Endothelial cell of umbilical vein (primary cell): Measurements from ENCODE around the gene TRAPPC11. TPM values are rescaled to one million over a fixed set of nuclear protein-coding genes. Genes with fewer than 3 reads are reported as not detected.

Experiments
- BruUV-seq: library from RNA; stranded (reverse); fragments of 400-500 nt; replicated peaks from 2 replicates; lab custom pipeline; 2021; lab: Mats Ljungman, UMichigan
- CTCF ChIA-PET: fragments of 300-600, 350-600 bp; sonication (Branson Sonifier 250); formaldehyde crosslinking; loops from one replicate; lab custom pipeline; 2021; ENCODE audit warnings: antibody characterized with exemption, inconsistent platforms; lab: Charles Lee
- POLR2A ChIA-PET: fragments of 300-600, 350-600 bp; sonication (Branson Sonifier 250); formaldehyde crosslinking; loops from one replicate; lab custom pipeline; 2021; ENCODE audit warnings: antibody characterized with exemption, inconsistent platforms; lab: Charles Lee
- DNase-seq: peaks from one replicate; pipeline ENCODE4 v3.0.0-alpha.2; 2011; ENCODE audit warnings: low read depth, low spot score
- FAIRE-seq: peaks from 2 replicates; lab custom pipeline; 2011; peaks lifted over from hg19 to GRCh38; lab: Jason Lieb, UNC
- H2AFZ ChIP-seq: 2 replicates; pipeline ENCODE4 v1.6.0; 2012; ENCODE audit warnings: low read depth, low read length, control low read depth, inconsistent platforms
- H3K27ac ChIP-seq: 2 replicates; pipeline ENCODE4 v1.5.1; 2011; ENCODE audit warnings: low read depth, mild to moderate bottlenecking, control low read depth, low read length, moderate library complexity; ENCODE audit not compliant: insufficient read depth
- H3K27me3 ChIP-seq, 2 experiments: 2 replicates each; pipeline versions ENCODE4 v1.6.0 to v1.6.1; 2011; ENCODE audit warnings: low read length in 2 of 2, mixed read lengths in 1 of 2; ENCODE audit not compliant: control insufficient read depth in 2 of 2, insufficient read depth in 2 of 2
- H3K36me3 ChIP-seq, 2 experiments: 2 replicates in 1 of 2; 3 replicates in 1 of 2; pipeline ENCODE4 v1.5.1; 2011; ENCODE audit warnings: low read length in 2 of 2, mild to moderate bottlenecking in 1 of 2, moderate library complexity in 1 of 2; ENCODE audit not compliant: control insufficient read depth in 2 of 2, insufficient read depth in 2 of 2; ENCODE audit errors: extremely low read depth in 1 of 2
- H3K4me1 ChIP-seq: 3 replicates; pipeline ENCODE4 v1.5.1; 2011; ENCODE audit warnings: mild to moderate bottlenecking, low read length; ENCODE audit not compliant: control insufficient read depth, insufficient read depth; ENCODE audit errors: extremely low read depth
- H3K4me2 ChIP-seq: 2 replicates; pipeline ENCODE4 v1.6.1; 2011; ENCODE audit warnings: low read length, control low read depth, mixed read lengths; ENCODE audit not compliant: insufficient read depth
- H3K4me3 ChIP-seq, 3 experiments: fragments of 200-600 bp in 1 of 3; sonication (generic), shearing (Covaris generic) in 1 of 3; replicated peaks in 1 of 3; 2 replicates each; pipeline ENCODE4 v1.5.1; 2011 to 2016; ENCODE audit warnings: control low read depth in 3 of 3, low read length in 3 of 3, mild to moderate bottlenecking in 2 of 3, inconsistent platforms in 1 of 3, low read depth in 1 of 3, moderate library complexity in 1 of 3; ENCODE audit not compliant: insufficient read depth in 1 of 3
- H3K79me2 ChIP-seq: 2 replicates; pipeline ENCODE4 v1.6.0; 2012; ENCODE audit warnings: low read length, inconsistent platforms; ENCODE audit not compliant: control insufficient read depth, insufficient read depth
- H3K9ac ChIP-seq: replicated peaks from 2 replicates; pipeline ENCODE3; 2011; ENCODE audit warnings: low read length, control low read depth; ENCODE audit not compliant: insufficient read depth; ENCODE audit errors: extremely low read depth
- H3K9me1 ChIP-seq: replicated peaks from 3 replicates; pipeline ENCODE4 v1.6.0; 2011; ENCODE audit warnings: mild to moderate bottlenecking, low read length; ENCODE audit not compliant: control insufficient read depth, insufficient read depth; ENCODE audit errors: extremely low read depth
- H3K9me3 ChIP-seq: replicated peaks from 2 replicates; pipeline ENCODE4 v1.5.1; 2012; ENCODE audit warnings: low read length, inconsistent platforms; ENCODE audit not compliant: control insufficient read depth, insufficient read depth
- H4K20me1 ChIP-seq: replicated peaks from 2 replicates; pipeline ENCODE3; 2011; ENCODE audit warnings: mild to moderate bottlenecking, low read length; ENCODE audit not compliant: control insufficient read depth, insufficient read depth; ENCODE audit errors: extremely low read depth
- CTCF ChIP-seq, 2 donors: IDR thresholded peaks; 1 replicate in 1 of 2; 2 replicates in 1 of 2; pipeline ENCODE4 v1.5.1; 2011; ENCODE audit warnings: low read length in 2 of 2, mild to moderate bottlenecking in 2 of 2, moderate library complexity in 2 of 2, control low read depth in 1 of 2, inconsistent platforms in 1 of 2, low read depth in 1 of 2; ENCODE audit not compliant: insufficient read depth in 1 of 2; ENCODE audit errors: extremely low read depth in 1 of 2
- EZH2 ChIP-seq: IDR thresholded peaks from 2 replicates; pipeline ENCODE4 v1.6.1; 2012; ENCODE audit warnings: borderline replicate concordance, low read depth, mild to moderate bottlenecking, moderate library complexity, low read length, inconsistent platforms; ENCODE audit not compliant: severe bottlenecking
- FOS ChIP-seq: IDR thresholded peaks from 2 replicates; pipeline ENCODE4 v1.6.1; 2011; ENCODE audit warnings: mild to moderate bottlenecking, low read length, moderate library complexity, borderline replicate concordance; ENCODE audit not compliant: insufficient read depth
- GATA2 ChIP-seq: IDR thresholded peaks from 2 replicates; pipeline ENCODE4 v1.7.0; 2011; ENCODE audit warnings: low read depth, mild to moderate bottlenecking, moderate library complexity, mixed read lengths, low read length; ENCODE audit not compliant: insufficient read length, insufficient read depth
- JUN ChIP-seq: IDR thresholded peaks from 2 replicates; pipeline ENCODE4 v1.6.1; 2011; ENCODE audit warnings: borderline replicate concordance, low read depth; ENCODE audit not compliant: insufficient read length, insufficient read depth
- MAX ChIP-seq: IDR thresholded peaks from 2 replicates; pipeline ENCODE4 v1.6.1; 2011; ENCODE audit not compliant: insufficient read depth, insufficient read length
- MYC ChIP-seq: IDR thresholded peaks from one replicate; pipeline ENCODE4 v1.6.1; 2011; ENCODE audit warnings: mild to moderate bottlenecking, low read depth, low read length
- POLR2A ChIP-seq: IDR thresholded peaks from 2 replicates; pipeline ENCODE4 v1.6.1; 2012; ENCODE audit warnings: low read depth, mild to moderate bottlenecking, control low read depth, low read length
- POLR2AphosphoS5 ChIP-seq: IDR thresholded peaks from 2 replicates; pipeline ENCODE4 v1.6.1; 2012; ENCODE audit warnings: low read depth, mild to moderate bottlenecking, control low read depth, low read length, moderate library complexity; ENCODE audit not compliant: insufficient read depth
- dilution Hi-C: fragments of 300-500 bp; cut with MboI; formaldehyde crosslinking; loops from one replicate; pipeline ENCODE4 v1.15.0; 2019; ENCODE audit warnings: low sequenced_read_pairs; ENCODE audit not compliant: extremely low pct_ligation_motif_present
- intact Hi-C: fragments of 100-400 bp; cut with micrococcal nuclease; formaldehyde crosslinking; loops from one replicate; pipeline ENCODE4 v1.10.0; 2022
- polyA plus RNA-seq, 4 experiments: library from polyadenylated mRNA; depleted of rRNA in 3 of 4; stranded (reverse) in 3 of 4; unstranded in 1 of 4; fragments of >200 nt; gene quantifications; 2 replicates each; pipeline versions ENCODE4 v1.2.1 to v1.2.3, GENCODE V29; 2011 to 2012; ENCODE audit warnings: missing spikeins in 1 of 4
- total RNA-seq: library from RNA; stranded (reverse); gene quantifications from 2 replicates; pipeline ENCODE4 v1.2.3, GENCODE V29; 2021

Gene TRAPPC11
- total and polyA plus RNA-seq, 2 donors (not counting 3 experiments of a cell fraction or from before 2014, with no cell fraction given) = 21.2 to 32.1 TPM

- no peak overlapping the region for H3K4me2 ChIP-seq
- dilution Hi-C loops = no loop called here
- no peak overlapping the region for H3K27ac ChIP-seq
- POLR2A ChIA-PET = no interaction called here
- H3K36me3 ChIP-seq = peaks cover 3 to 26% of the 10 kb centered on the region in 2 experiments
- CTCF ChIA-PET = interaction anchor here (1.5 to 1.9 kb wide), 2 partner anchors 13 to 208 kb away, joined by 3 to 4 read pairs; no protein-coding TSS in a partner anchor
- intact Hi-C loops = no loop called here
- H3K9me1 ChIP-seq = no peaks in the 10 kb centered on the region
- no peak for TF ChIP-seq EZH2
- TF ChIP-seq CTCF (IDR thresholded peaks at IDR 0.05; ENCODE audit: extremely low read depth in 1 of 2, insufficient read depth in 1 of 2, low read depth in 1 of 2, low read length in 2 of 2) = no peak
- no peak for TF ChIP-seq MYC
- no peak for TF ChIP-seq JUN
- TF ChIP-seq MAX = no peak
- TF ChIP-seq FOS = no peak
- TF ChIP-seq GATA2 = no peak
- TF ChIP-seq POLR2A = no peak
- TF ChIP-seq POLR2AphosphoS5 = no peak
- H3K4me3 ChIP-seq = no peak overlapping the region
- no peaks in the 10 kb centered on the region for H3K79me2 ChIP-seq
- H4K20me1 ChIP-seq = no peaks in the 10 kb centered on the region
- DNase-seq (no peak), FAIRE-seq (no peak)
- H3K9ac ChIP-seq = no peak overlapping the region
- H3K4me1 ChIP-seq = no peaks in the 10 kb centered on the region
- H3K9me3 ChIP-seq = no peaks in the 10 kb centered on the region
- no peak overlapping the region for H2AFZ ChIP-seq
- no peaks in the 10 kb centered on the region for H3K27me3 ChIP-seq
- no TSS peak for BruUV-seq
Observed at GRCh38 chr4:183681119-183681518, 22.0 kb downstream of the TRAPPC11 start.
